GM19372 (cell line): ENCODE results near the gene LCN15.
"Not testable (repeated sequence)": the region's sequence is repeated elsewhere in the genome, so short reads cannot be mapped to it uniquely, and the experiment has no call there.

Experiments used
- ATAC-seq: cut with Tn5 transposase; IDR thresholded peaks from one replicate; pipeline ENCODE4 v1.9.1; 2021; ENCODE audit warnings: mild to moderate bottlenecking, low read depth, moderate library complexity; ENCODE audit not compliant: unreplicated experiment

Gene LCN15, protein sequence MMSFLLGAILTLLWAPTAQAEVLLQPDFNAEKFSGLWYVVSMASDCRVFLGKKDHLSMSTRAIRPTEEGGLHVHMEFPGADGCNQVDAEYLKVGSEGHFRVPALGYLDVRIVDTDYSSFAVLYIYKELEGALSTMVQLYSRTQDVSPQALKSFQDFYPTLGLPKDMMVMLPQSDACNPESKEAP

DNA sequence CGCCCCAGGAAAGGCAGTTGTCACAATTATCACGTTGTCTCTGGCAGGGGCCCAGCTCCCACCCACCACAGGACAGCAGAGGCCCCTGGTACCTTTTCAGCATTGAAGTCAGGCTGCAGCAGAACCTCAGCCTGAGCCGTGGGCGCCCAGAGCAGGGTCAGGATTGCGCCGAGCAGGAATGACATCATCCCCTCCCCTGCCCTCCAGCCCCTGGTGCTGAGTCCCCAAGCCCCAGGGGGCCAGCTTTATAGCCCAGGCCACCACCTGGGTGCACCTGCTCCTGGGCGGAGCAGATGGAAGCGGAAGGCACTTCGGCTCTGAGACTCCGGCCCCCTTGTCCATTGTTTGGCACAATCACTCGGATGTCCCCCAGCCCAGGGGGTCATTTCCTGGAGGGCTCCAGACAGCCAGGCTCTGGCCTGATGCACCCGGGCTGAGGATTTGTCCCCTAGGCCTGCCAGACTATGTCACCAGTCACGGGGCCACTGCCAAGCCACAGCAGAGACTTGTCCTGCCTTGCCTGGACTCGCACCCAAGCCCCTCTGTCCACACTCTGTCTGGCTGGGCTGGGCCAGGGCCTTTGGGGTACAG lies at the start of gene LCN15:
TSS of gene LCN15 (minus strand) at position 218 of the 591 bp plus-strand sequence. CDS start at position 188, 30 bp downstream.
- no peak for ATAC-seq

DNA sequence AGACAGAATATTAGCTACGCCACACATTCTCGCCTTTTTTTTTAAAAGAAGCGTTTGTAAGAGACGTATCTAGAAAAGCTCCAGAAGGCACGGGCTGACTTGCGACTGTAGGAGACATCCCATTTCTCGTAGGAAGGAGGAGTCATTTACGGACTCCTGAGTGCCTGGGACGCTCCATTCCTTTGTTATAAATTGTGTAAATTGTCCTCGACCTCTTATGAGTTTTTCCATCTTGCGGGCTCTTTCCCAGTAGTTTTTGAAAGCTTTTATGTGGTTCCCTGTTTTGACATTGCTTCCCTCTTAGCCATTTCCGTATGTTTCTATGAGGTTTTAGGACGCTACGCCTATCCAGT lies 44.5 kb upstream of the LCN15 start:
- no peak for ATAC-seq

DNA sequence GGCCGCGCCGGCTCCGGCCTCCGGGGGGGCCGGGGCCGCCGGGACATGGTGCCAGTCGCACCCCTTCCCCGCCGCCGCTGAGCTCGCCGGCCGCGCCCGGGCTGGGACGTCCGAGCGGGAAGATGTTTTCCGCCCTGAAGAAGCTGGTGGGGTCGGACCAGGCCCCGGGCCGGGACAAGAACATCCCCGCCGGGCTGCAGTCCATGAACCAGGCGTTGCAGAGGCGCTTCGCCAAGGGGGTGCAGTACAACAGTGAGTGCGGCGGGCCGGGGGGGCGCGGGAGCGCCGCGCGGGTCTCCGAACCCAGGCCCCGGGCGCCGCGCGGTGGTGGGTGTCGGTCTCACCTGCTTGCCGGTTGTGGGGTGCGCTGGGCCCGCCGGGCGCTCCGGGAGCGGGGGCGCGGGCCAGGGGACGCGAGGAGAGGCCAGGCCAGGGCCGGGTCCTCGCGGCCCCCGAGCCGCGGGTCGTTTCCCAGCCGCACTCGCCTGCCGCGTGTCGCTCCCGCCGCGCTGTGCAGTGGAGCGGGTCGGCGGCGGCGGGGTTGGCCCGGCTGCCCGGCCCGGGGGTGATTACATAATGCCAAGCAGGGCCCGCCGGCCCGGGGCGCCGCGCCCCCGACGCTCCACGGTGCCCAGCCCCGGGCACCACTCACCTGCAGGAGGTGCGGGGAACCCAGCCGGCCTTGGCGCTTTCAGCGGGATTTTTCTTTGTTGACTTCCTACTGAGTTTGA lies 43.9 kb upstream of the LCN15 start:
- peak; percentile 26 for ATAC-seq

DNA sequence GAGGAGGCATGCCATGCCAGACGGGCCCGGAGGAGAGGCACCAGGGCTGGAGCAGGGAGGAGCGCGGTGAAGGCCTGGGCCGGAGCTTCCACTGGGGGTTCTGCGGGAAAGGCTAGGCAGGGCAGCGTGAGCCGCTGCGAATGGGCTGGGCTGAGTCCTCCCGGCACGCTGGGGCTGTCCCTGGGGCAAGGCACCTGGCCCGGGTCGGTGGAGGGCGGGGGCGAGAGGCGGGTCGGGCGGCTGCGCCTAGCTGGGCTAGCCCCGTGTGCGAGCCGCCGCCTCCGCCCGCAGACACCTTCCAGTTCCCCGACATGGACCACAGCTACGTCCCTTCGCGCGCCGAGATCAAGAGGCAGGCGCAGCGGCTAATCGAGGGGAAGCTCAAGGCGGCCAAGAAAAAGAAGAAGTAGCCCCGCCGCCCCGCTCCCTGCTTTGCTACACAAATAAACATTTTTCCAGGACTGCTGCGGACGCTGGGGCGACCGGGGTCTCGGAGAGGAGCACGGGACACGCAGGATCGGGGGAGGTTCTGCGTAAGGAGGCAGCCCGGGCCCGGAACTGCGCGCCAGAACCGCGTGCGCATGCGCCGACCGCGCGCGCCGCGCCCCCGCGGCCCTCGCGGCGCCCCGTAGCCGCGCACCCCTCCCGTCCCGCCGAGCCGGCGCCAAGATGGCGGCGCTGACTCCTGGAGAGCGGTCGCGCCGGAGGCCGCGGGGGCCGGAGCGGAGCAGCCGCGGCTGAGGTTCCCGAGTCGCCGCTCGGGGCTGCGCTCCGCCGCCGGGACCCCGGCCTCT lies 43.2 kb upstream of the LCN15 start, which contains the start of gene RABL6:
TSS of gene RABL6 (plus strand) at position 668 of the 794 bp plus-strand sequence. CDS start 249 bp downstream, outside the sequence.
- ATAC-seq, result peak; percentile 79

DNA sequence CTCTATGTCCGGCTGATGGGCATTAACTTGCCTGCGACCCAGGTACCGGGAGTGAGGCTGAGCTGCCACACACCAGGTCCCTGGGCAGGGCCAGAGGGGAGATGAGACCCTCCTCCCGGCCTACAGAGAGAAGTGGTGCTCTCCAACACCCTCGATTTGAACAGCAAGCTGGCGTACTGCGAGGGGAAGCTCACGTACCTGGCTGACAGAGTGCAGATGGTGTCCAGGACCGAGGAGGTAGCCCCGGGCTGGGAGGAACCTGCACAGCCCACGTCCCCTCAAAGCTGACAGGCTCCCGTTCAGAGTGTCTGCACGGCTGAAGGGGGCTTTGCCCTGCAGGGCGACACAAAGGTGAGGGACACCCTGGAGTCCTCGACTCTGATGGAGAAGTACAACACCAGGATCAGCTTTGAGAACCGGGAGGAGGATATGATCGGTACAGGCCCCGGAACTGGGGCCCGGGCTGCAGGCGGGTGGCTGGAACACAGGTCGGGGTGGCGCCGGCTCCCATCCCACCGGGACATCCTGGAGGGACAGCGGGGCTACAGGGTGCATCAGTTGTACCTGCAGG lies 42.4 kb upstream of the LCN15 start:
- ATAC-seq, result no peak

DNA sequence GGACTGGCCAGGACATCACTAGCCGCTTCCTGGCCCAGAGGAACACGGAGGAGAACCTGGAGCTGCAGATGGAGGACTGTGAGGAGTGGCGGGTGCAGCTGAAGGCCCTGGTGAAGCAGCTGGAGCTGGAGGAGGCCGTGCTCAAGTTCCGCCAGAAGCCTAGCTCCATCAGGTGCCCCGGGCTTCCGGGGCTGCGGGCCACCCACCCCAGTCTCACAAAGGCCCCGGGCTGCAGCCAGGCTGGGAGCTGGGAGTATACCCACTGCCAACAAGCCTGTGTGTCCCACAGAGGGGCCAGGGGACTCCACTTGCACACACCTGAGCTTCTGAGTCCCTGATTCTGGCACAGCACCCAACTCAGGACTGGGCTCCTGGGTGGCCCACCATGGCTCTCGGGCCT lies 41.7 kb upstream of the LCN15 start:
- no peak for ATAC-seq

DNA sequence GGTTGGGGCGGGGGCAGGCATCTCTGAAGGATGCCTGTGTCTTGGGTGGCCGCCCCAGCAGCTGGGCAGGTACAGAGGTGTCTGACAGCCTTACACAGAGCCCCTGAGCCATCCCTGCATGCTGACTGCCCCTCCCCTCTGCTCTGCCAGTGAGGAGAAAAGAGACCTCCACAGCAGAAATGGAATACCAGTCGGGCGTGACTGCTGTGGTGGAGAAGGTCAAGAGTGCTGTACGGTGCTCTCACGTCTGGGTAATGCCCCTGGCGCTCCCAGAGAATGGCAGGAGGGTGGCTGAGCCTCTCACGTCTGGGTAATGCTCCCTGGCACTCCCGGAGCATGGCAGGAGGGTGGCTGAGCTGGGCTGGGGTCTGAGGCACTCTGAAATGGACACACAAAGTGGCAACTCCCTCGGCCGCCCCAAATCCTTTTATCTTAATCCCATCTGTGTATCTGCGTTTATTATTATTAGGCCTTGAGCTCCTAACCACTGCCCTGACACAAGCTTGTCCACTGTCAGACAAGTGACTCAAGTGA lies 41.0 kb upstream of the LCN15 start:
- no peak for ATAC-seq

DNA sequence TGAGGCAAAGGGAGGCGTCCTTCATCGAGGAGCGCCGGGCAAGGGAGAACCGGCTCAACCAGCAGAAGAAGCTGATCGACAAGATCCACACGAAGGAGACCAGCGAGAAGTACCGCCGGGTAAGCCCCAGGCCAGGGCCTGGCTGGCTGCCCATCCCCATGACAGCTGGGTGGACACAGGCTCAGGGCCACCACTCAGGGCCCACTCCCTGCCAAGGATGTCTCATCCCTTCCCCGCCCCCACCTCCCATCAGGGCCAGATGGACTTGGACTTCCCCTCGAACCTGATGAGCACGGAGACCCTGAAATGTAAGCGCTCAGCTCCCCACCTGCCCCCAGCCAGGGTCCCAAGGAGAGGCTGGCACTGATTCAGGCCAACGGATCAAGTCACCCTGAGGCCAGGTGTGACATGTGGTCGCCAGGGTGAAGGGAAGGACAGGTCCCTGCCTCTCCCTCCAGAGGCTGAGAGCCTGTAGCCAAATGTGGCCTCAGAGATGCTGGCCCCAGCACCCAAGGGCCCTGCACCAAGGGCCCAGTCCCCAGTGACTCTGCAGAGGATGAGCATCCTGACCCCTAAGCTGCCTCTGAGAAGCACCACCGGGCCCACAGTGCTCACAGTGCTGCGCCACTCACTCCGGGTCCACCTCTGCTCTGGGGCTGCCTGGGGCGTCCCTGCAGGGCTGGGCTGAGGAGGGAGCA lies 40.3 kb upstream of the LCN15 start:
- ATAC-seq, result no peak

DNA sequence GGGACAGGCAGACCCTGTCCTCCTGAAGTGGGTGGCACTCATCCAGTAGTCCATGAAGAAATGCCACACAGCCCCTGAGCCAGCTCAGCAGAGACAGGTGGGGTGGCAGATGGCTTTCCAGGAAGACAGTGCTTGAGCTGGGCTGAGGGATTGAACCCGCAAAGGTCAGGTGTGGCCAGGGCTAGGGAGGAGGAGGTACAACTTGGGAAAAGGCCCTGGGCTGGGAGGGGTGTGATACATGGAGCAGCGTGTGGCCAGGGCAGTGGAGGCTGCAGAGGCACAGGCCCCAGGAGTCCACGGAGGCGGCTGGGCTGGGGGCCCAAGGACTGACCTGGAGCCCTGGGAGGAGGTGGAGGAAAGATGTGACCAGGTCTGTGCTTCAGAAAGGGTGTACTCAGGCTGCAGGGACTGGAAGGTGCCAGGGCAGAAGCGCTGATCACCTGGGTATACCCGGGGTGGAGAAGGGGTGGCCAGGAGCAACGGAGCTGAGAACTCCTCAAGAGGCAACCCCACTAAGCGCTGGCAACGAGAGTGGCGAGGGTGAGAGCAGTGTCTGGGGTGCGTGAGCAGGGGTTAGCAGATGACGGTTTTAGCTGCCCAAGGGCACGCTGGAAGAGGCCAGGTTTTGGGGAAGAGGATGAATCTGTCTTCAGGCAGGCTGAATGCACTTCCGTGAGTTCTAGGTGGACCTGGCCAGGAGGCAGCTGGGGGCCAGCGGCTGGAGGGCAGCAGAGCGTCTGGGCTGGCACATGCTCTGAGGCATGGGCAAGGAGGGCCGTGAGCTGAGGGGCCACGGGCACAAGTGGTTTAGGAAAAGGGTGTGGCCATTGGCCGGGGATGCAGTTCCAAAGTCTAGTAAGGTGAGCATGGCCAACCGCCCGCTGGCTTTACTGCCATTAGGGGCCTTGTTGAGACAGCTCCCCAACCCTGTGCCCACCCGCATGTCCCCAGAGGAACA lies 39.5 kb upstream of the LCN15 start:
- no peak for ATAC-seq

DNA sequence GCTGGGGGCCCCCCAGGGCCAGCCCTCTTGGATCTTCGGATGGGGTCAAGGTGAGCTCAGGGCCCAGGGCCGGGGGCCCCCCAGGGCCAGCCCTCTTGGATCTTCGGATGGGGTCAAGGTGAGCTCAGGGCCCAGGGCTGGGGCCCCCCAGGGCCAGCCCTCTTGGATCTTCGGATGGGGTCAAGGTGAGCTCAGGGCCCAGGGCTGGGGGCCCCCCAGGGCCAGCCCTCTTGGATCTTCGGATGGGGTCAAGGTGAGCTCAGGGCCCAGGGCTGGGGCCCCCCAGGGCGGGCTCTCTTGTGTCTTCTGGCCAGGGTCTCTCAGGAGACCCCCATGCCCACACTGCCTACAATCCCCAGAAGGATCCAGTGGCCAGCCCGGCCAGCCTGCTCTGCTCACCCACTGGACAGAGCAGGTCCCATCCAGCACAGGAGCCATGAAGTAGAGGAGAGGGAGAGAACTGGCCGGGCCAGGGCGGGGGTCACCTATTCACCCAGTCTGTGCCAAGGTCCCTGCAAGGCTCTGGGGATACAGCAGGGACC lies 38.8 kb upstream of the LCN15 start:
- not testable (repeated sequence) for ATAC-seq

DNA sequence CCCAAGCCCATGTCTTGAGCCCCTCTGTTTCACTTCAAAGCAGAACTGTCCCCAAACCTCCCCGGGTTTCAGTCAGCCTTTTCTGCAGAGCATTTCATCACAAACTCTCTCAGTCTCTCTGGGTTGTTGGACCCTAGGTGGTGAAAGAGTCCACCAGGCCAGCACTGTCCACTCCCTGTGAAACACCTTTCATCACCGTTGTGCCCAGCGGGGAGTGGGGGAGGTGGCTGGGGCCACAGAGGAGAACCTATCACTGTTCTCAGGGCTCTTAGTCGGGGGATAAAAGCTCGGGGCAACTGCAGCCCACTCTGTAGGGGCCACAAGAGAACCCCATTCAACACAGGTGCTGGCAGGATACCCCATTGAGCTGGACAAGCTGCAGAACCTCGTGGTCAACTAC lies 38.0 kb upstream of the LCN15 start:
- no peak for ATAC-seq

DNA sequence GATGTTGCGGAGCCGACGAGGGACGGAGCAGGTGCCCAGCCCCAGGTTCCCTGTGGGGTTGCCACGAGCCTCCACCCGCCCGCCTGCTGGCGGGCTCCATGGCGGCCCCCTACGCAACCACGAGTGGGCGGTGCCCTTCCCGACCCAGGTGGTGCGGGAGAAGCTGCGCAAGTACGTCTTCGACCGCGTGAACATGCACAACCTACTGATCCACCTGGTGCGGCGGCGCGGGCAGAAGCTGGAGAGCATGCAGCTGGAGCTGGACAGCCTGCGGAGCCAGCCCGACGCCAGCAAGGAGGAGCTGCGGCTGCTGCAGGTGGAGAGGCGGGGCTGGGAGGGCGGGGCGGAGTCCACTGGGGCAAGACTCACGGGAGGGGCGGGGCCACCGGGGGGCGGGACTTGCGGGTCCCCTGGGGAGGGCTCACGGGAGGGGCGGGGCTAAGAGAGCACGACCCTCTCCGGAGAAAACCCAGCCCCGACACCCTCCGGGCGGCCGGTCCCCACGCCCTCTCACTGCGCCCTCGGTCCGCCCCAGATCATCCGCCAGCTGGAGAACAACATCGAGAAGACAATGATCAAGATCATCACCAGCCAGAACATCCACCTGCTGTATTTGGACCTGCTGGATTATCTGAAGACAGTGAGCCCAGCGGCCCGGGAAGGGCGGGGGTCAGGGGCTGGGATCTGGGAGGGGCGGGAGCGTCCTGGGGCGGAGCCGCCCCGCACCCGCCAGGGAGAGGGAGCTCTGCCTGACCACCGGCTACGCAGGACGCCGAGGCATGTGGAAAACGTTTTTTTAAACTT lies 35.7 kb upstream of the LCN15 start:
- no peak for ATAC-seq

DNA sequence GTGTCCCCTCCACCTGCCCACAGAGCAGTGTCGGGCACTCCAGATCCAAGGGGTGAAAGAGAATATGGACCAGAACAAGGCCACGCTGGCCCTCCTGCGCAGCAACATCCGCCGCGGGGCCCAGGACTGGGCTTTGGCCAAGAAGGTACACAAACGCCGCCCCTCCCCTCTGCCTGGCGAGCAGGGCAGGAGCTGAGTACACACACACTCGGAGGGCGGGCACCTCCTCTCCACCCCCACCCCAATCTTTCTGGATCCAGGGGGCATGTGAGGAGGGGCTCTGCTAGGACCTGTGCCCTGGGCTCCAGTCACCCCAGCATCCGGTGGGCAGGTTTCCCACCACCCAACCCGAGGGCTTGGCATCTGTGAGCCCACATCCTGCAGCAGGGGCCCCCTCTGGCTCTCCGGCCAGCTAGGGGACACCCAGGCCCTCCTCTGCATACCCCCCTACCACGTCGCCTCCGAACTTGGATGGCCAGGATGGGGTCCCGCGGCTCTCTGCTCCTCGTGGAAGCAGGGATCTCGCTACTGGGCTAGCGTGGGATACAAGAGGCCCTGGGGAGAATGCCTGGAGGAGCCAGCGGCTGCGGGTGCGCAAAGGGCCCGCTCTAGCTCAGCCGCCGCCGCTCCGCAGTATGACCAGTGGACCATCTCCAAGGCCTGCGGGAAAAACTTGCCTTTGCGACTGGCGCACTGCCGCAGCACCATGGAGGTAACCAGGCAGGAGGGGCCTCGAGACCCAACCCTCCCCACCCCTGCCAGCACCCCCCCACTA lies 34.9 kb upstream of the LCN15 start:
- no peak for ATAC-seq

DNA sequence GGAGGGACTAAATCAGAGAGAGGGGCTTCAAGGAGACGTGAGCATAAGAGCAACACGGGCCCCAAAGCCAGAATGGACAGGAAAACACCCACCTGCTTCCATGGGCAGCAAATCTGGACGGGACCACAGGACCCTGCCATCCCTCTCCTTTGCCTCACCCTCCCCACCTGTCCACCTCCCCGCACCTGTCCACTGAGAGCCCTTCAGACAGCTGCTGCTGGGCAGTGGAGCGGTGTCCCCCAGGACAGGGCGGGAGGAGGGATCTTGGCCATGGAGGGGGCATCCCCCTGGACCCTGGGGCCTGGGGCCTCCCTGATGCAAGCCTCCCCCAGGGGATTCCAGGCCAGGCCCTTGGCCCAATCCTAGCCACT lies 34.4 kb upstream of the LCN15 start:
- ATAC-seq, result no peak

DNA sequence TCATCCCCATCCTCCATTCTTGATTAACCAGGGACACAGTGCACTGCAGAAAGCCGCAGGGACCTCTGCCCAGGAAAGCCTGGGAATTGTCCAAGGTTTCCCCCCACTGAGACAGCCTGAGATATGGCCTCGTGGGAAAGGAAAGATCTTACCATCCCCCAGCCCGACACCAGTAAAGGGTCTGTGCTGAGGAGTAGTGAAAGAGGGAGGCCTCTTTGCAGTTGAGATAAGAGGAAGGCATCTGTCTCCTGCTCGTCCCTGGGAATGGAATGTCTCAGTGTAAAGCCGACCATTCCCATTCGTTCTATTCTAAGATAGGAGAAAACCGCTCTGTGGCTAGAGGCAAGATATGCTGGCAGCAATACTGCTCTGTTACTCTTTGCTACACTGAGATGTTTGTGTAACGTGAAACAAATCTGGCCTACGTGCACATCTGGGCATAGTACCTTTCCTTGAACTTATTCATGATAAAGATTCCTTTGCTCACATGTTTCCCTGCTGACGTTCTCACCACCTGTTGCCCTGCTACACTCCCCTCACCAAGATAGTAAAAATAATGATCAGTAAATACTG lies 32.5 kb upstream of the LCN15 start:
- not testable (repeated sequence) for ATAC-seq

DNA sequence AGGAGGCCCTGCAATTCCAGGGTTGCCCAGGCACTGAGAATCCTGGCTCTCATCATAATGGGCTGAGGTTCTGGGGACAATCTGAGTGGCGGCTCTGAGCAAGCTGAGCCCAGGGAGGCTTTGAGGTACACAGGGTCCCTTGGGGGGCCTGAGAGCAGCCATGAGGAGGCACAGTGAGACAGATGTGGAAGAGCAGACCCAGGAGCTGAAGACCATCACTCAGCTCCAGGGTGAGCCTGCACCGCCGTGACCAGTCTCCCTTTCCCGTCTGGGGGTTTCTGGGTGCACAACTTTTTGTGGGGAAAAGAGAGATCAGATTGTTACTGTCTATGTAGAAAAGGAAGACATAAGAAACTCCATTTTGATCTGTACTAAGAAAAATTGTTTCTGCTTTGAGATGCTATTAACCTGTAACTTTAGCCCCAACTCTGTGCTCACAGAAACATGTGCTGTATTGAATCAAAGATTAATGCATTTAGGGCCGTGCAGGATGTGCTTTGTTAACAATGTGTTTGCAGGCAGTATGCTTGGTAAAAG lies 32.0 kb upstream of the LCN15 start, which contains the start of gene CCDC183:
TSS of gene CCDC183 (plus strand) at position 101 of the 537 bp plus-strand sequence. CDS start at position 161, 60 bp downstream.
- no peak for ATAC-seq
